AG20443 (cell line): ENCODE data around the gene PHKA2.

Source experiments
- DNase-seq: peaks from one replicate; pipeline ENCODE4 v3.0.0; 2012; ENCODE audit warnings: low spot score, mixed read lengths

PHKA2 gene

DNA sequence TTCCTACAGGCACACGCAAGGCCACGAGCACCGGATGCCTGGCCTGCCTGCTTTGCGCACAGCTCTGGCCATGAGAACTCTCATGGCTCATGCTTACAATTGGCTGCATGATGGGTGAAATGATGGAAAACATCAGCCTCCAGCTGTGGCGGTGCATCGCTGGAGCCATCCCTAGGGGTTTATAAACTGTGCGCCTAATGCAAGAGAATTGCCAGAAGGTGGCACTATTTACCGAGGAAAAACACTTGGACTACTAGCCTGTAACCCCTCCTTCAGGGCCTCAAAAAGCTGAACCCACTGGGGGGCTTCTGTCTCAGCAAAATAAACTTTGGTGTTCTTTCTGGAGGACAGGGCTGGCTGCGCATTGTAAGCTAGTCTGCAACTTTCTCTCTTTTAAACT is 51.9 kb downstream of the PHKA2 start:
- DNase-seq, result peak; percentile 22

DNA sequence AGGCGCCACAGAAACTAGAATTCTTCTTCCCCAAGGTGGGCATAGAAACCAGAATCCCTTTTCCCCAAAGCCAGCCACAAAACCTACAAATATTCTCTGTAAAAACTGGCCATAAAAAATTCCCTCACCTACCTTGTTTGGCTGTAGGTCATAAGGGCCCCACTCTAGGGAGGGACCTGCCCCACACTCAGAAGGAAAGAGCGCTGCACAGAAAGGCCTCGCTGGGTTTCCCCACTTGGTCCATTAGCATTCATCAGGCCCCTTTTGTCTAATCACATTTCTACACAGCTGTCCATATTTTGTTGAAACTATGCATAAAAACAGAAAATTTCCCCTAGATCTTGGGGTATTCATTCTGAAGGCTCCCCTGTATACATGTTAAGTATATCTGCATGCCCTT is 54.1 kb downstream of the PHKA2 start:
- no peak for DNase-seq

DNA sequence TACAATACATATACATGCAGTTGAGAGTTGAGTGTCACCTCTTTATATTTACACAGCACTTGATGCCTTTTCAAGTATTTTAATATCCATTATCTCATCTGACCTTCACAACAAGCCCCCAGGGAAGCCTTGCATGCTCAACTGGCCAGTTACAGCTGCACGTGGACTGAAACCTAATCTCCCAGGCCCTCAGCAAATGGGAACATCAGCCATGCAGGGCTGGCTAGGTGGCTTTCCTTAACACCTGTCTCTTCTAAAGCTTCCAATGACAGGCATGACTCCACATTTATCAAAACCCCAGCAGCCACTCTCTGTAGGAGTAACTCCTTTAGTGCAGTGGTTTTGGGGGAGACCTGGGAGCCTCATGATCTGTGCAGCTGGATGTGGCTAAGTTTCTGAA is 56.4 kb downstream of the PHKA2 start:
- DNase-seq, result no peak

DNA sequence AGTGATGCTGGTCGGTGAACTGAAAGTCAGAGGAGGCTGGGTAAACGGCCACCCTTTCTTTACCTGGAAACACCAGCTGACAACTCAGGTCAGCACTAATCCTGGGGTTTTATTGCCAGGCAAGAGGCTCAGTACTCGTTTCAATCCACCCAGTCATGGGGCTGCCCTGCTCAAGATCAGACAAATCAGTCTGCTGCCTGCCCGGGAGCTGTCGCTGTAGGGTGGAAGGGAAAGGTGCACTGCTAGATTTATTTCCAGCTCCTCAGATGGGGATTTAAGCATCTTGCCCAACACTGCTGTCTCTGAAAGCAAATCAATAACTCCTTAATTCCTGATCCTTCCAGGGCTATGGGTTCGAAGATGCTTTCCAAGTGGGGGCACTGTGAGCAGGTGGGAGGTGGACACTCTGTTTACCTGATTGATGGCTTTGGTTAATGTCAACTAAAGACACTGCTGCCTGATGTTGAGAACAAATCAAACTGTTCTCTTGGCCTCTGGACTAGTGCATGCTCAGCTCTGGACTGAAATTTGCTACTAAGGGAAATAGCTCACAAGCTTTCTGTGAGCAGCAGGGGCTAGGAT is 59.3 kb downstream of the PHKA2 start:
- no peak for DNase-seq

DNA sequence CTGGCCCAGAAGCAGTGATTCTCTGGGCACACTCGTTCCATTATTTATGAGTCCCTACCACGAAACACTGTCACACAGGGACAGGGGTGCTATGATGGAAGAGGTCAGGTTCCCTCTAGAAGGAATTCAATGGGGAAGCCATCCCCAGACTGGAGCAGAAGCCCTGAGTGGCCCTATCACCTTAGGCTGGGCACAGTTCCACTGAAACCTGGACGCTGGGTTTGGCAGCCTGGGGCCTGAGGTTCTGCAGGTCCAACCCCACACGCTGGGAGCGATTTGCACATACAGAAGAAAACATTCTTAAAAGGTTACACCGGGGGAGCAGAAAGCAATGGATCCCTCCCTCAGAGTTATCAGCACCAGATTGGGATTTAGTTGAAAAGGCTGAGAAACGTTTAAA is 63.3 kb downstream of the PHKA2 start:
- DNase-seq, result no peak

- no peak for DNase-seq
Observed at GRCh38 chrX:18920079-18920478, 63.8 kb downstream of the PHKA2 start.

DNA sequence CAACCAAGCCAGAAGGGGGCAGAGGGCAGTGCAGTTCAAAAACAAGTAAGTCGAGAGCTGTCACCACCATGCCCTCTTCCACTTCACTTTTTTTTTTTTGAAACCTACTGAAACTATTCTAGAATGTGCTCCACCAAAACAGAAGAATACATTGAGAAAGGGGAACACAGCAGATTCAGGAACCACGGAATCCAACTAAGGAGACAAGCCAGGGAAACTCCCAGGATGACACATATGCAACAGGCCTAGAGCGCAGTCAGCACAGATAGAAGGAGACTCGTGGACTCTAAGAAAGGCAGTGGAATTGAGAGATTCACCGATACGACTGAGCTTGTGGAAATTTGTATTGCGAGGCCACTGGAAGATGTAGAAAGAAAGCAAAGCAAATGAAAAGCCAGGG is 66.1 kb downstream of the PHKA2 start:
- DNase-seq, result no peak

DNA sequence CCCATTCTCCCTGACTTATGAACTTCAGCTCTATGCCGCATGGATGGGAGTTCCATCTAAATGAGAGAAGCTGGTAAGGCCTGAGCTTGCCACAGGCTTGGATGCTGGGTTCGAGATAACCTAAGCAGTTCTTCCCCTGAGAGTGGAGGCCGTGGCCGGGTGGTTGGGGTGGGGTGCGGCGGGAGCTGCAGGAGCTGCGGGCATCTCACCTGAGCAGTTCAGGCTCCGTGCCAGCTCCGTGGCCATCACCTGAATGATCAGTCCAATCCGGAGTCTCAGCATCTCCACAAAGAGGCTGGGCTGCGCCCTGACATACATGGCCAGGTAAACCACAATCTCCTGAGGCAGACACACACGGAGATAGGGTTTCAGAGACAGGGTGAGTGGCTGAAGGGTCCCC is 77.6 kb downstream of the PHKA2 start:
- DNase-seq, result no peak

DNA sequence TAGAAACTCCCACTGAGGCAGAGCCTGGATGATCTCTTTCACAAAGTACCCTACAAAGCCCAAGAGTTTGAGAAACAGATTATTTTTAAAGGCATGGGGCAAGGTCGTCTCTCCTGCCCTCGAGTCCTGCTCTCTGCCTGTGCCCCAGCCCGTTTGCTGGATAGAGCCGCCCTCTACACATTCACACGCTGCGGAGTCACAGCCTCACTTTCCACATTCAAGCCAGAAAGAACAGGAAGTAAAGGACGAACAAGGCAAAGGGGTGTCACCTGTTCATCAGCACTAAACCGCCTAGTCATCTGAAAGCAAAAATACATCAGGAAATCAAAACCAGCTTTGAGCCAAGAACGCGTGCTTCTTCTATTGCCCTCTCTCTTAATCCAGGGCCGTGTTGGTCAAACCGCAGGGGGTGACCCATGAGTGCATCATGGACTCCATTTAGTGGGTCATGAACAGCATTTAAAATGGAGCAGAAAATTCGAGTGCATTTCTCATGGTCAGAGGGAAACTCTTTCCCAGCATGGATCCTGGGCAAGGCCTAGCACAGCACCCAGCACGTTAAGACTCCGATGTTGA is 83.4 kb downstream of the PHKA2 start:
- no peak for DNase-seq

DNA sequence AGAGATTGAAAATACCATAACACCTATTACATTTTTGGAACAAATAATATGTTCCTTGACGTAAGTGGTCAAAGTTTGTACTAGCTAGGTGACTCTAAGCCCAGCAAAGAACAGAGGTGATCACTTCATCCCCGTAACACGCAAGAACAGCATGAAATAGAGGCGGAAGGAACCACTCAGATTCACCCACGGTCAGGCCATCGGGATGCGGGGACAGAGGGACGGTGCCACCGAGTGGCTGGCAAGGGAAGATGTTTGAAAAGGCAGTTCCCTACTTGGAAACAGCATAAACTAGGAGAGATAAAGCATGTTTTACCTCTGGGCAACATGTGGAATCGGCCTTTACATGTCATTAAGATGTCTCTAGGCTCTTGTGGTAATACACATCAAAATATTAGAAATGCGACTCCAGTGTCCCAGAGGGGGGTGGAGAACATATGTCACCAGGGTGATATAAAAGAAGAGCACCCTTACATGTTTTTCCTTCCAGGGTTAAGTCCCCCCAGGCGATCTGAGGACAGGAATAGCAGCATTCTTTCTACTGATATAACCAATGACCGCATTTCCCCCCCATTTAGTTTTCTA is 84.0 kb downstream of the PHKA2 start:
- no peak for DNase-seq

GRCh38 chrX:18898492-18898891 is 85.4 kb downstream of the PHKA2 start:
- DNase-seq, result no peak

DNA sequence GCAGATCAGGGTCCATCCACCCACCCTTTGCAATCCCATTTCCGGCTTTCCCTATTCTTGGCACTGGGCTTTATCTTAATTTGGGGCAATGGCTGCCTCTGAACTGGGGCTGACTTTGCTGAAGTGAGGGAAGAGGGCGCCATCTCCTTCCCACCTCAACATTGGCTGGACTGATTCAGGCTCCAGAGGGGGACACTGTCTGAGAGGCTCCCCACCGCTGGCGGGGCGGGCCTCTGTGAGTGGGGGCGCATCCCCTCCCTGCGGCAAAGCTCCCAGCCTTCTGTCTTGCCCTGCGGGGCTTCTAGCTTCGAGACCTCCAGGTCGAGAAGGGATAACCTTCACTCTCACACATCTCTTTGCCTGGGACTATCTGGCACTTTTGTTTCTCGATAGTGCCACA is 85.8 kb downstream of the PHKA2 start:
- DNase-seq, result no peak

DNA sequence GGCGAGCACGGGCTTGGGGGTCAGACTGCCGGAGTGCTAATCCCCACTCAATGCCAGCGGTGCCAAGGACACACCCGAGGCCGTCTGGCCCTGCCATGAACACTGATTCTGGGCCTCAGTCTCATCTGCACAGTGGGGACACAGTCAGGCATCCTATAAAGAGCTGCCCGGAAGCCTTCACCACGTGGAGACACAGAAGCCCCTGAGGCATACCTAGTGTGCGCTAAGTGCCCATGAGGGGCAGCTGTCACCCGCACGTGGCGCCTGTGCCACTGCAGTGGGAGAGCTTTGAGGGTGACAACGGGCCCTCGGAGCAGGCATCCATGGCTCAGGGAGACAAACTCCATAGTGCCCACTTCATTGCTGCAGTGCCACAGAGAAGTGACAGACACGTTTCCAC is 86.3 kb downstream of the PHKA2 start:
- DNase-seq, result no peak

GRCh38 chrX:18896680-18897544 is 87.0 kb downstream of the PHKA2 start:
- DNase-seq, result no peak

GRCh38 chrX:18895189-18895951 is 88.5 kb downstream of the PHKA2 start:
- DNase-seq, result peak; percentile 51

DNA sequence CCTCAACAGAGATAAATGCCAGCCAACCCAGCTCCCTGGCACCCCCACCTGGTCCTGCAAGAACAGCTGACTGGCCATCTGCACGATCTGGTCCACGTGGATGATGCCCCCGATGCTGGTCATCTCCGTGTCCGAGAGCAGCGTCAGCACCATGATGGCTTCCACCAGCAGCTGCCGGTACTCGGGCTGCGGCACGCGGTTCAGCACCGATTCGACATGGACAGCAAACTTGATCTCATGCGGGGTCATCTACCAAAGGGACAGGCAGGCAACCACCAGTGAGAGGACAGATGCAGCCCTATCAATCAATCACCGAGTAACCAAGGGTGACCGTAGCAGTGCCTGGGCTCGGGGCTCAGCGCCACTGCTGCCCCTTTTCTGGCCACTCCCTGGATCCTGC is 89.8 kb downstream of the PHKA2 start:
- DNase-seq, result no peak

- no peak for DNase-seq
Observed at GRCh38 chrX:18893536-18893935, 90.4 kb downstream of the PHKA2 start.

DNA sequence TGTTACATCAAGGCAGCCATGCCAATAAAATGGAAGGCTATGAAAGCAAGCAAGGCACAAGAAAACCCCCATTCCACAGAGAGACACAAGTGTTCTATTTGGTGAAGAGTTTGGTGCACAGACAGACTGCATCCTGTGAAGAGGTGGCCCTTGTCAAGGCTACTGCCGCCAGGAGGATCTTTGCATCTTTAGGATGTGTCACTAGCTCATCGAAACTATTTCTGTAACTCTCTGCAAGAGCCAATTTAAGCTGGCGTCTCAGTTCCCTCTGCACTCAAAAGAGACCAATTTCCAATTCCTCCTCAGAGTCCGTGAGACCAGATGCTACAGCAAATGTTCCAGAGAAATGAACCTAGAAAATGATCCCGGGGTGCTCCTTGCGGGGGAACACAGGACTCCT is 91.0 kb downstream of the PHKA2 start:
- no peak for DNase-seq

GRCh38 chrX:18891548-18891945 is 92.4 kb downstream of the PHKA2 start:
- DNase-seq, result no peak

DNA sequence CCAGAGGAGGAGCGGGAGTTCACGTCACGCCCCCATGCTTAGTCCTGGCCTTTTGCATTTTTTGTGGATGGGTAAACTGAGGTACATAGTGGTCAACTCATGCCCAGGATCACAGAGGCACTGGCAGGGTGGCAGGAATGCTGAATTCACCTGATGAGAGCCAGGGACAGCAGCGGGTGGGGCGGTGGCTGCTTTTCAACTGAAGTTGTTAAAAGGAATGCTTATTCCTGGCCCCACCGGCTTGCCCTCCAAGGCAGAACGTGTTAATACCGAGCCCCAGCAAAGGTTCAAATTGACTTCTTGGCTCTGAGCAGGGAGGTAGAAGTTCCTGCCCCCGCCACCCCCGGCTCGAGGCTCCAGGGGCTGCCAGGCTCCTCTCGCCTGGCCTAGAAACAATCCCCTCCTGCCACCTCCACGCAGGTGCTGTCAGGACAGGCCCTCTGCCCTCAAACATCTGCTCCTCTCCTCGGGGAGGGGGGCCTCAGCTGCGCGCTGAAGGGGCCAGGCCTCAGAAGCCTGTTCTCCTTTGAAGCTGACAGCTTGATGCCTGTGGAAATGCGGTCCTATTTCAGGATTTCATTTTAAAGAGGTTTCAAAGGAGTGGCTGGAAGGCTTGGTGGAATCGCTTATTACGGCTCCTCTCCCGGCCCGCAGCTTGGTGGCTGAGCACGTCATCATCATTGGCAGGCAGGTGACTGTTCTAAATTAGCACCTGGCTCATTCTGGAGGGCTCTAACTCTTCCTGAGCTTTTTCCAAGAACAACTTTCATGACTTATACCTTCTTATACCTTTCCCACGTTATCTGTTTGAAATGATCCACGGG is 93.0 kb downstream of the PHKA2 start:
- no peak for DNase-seq

GRCh38 chrX:18890049-18890381 is 93.9 kb downstream of the PHKA2 start:
- DNase-seq, result no peak
